OCI-LY7 (cell line): ENCODE results near the gene HECW1. TPM values are rescaled to one million over a fixed set of nuclear protein-coding genes. Genes with fewer than 3 reads are reported as not detected.

Experiments used
- BruUV-seq: library from RNA; stranded (reverse); fragments of 400-500 nt; replicated peaks from 2 replicates; lab custom pipeline; 2021; lab: Mats Ljungman, UMichigan
- CTCF ChIA-PET: fragments of 300-600 bp; sonication (Branson Sonifier 250); formaldehyde crosslinking; loops from one replicate; lab custom pipeline; 2022; ENCODE audit warnings: antibody characterized with exemption; ENCODE audit not compliant: unreplicated experiment; lab: Charles Lee
- POLR2A ChIA-PET: fragments of 300-600 bp; sonication (Branson Sonifier 250); formaldehyde crosslinking; loops from one replicate; lab custom pipeline; 2022; ENCODE audit warnings: antibody characterized with exemption; lab: Charles Lee
- DNase-seq: peaks from one replicate; pipeline ENCODE4 v3.0.0-alpha.2; 2015; ENCODE audit warnings: low spot score
- H2AFZ ChIP-seq: fragments of 200-600 bp; sonication (generic), shearing (Covaris generic); 2 replicates; pipeline ENCODE4 v1.6.1; 2014; ENCODE audit warnings: mild to moderate bottlenecking, antibody characterized with exemption, low read length, moderate library complexity
- H3K27ac ChIP-seq: fragments of 200-600 bp; sonication (generic); 2 replicates; pipeline ENCODE4 v1.5.1; 2014; ENCODE audit warnings: mixed run types, low read depth, mild to moderate bottlenecking, moderate library complexity, low read length, inconsistent platforms; ENCODE audit not compliant: poor library complexity, severe bottlenecking
- H3K36me3 ChIP-seq: fragments of 200-600 bp; sonication (generic); 2 replicates; pipeline ENCODE4 v1.6.1; 2014; ENCODE audit warnings: mild to moderate bottlenecking, antibody characterized with exemption, low read length, moderate library complexity, mixed read lengths; ENCODE audit not compliant: insufficient read depth
- H3K4me1 ChIP-seq: fragments of 200-600 bp; sonication (generic); 2 replicates; pipeline ENCODE4 v1.5.1; 2014; ENCODE audit warnings: mild to moderate bottlenecking, low read length; ENCODE audit not compliant: insufficient read depth, poor library complexity, severe bottlenecking
- H3K4me2 ChIP-seq: fragments of 200-600 bp; sonication (generic); 2 replicates; pipeline ENCODE4 v1.6.1; 2014; ENCODE audit warnings: mild to moderate bottlenecking, low read length
- H3K4me3 ChIP-seq: fragments of 200-600 bp; sonication (generic); 2 replicates; pipeline ENCODE4 v1.5.1; 2014; ENCODE audit warnings: mild to moderate bottlenecking, low read depth, low read length; ENCODE audit not compliant: poor library complexity, severe bottlenecking
- H3K79me2 ChIP-seq: fragments of 200-600 bp; sonication (generic); 2 replicates; pipeline ENCODE4 v1.6.1; 2016; ENCODE audit warnings: low read depth, mild to moderate bottlenecking, low read length, moderate library complexity, mixed read lengths; ENCODE audit not compliant: insufficient read depth
- H3K9me2 ChIP-seq: fragments of 200-600 bp; sonication (generic); 2 replicates; pipeline ENCODE4 v1.6.1; 2016; ENCODE audit warnings: mild to moderate bottlenecking, low read length, mixed read lengths; ENCODE audit not compliant: insufficient read depth
- H3K9me3 ChIP-seq: fragments of 200-600 bp; sonication (generic); 2 replicates; pipeline ENCODE4 v1.6.1; 2014; ENCODE audit warnings: mild to moderate bottlenecking, mixed run types, low read length, mixed read lengths
- H4K20me1 ChIP-seq: fragments of 200-600 bp; sonication (generic); 2 replicates; pipeline ENCODE4 v1.6.1; 2014; ENCODE audit warnings: mild to moderate bottlenecking, antibody characterized with exemption, low read length, moderate library complexity, mixed read lengths; ENCODE audit not compliant: insufficient read depth
- CTCF ChIP-seq: fragments of 200-600 bp; sonication (generic); conservative IDR thresholded peaks from 2 replicates; pipeline ENCODE4 v1.5.1; 2014; ENCODE audit warnings: mild to moderate bottlenecking, antibody characterized with exemption, low read length, moderate library complexity, mixed read lengths
- EZH2phosphoT487 ChIP-seq: fragments of 200-600 bp; sonication (generic); IDR thresholded peaks from 2 replicates; pipeline ENCODE4 v1.6.1; 2018; ENCODE audit warnings: low read depth, borderline replicate concordance, mild to moderate bottlenecking, mixed run types, antibody characterized with exemption, low read length, moderate library complexity, mixed read lengths
- intact Hi-C: fragments of 100-400 bp; cut with micrococcal nuclease; formaldehyde crosslinking; loops from one replicate; pipeline ENCODE4 v1.10.0; 2022; ENCODE audit not compliant: unreplicated experiment
- total RNA-seq, 2 experiments: library from RNA; depleted of rRNA in 1 of 2; stranded (reverse); fragments of >200 nt in 1 of 2; shearing (Covaris generic) in 1 of 2; gene quantifications; 2 replicates each; pipeline ENCODE4 v1.2.3, GENCODE V29; 2014 to 2022

The HECW1 gene
- total RNA-seq, 2 experiments from 2014 or later, result 2.0 TPM

DNA sequence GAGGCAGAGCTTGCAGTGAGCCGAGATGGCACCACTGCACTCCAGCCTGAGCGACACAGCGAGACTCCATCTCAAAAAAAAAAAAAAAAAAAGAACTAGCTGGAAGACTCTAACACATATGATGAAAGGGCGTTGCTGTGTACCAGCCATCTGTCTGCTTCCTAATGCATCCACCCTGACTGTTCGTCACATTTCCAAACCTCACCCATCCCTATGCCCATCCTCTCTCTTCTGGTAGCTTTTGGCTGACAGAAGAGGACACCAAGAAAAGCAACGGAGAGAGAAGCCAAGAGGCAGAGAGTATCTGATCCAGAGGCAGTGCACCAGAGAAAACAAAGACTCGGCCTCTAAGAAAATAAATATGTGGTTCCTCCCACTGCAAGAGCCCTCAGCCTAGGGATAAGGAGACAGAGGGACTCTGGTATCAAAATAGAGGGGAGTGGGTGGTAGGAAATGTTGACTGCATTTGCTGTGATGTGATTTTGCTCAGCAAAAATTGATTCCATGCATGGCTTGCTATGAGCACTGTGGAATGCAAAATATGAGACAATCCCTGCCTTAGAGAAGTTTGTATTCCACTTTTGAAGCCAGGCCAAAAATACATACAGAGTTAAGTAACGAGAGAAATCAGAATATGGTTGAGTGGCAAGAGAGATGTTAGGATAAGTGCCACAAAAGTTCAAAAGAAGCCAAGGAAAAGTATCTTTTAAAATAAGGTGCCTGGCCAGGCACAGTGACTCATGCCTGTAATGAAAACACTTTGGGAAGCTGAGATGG is 369.6 kb downstream of the HECW1 start:
- Histone ChIP-seq H3K79me2 (no peaks in the 10 kb centered on the region), H3K9me2 (no peaks in the 10 kb centered on the region), H3K4me3 (no peak overlapping the region), H3K36me3 (no peaks in the 10 kb centered on the region), H3K9me3 (no peaks in the 10 kb centered on the region), H2AFZ (no peak overlapping the region), H4K20me1 (no peaks in the 10 kb centered on the region), H3K4me1 (no peaks in the 10 kb centered on the region), H3K4me2 (no peak overlapping the region), H3K27ac (no peak overlapping the region)
- CTCF ChIA-PET, result no interaction called here
- no peak for TF ChIP-seq CTCF
- no peak for TF ChIP-seq EZH2phosphoT487
- DNase-seq, result no peak
- POLR2A ChIA-PET, result no interaction called here
- intact Hi-C loops, result no loop called here
- BruUV-seq, result no TSS peak

DNA sequence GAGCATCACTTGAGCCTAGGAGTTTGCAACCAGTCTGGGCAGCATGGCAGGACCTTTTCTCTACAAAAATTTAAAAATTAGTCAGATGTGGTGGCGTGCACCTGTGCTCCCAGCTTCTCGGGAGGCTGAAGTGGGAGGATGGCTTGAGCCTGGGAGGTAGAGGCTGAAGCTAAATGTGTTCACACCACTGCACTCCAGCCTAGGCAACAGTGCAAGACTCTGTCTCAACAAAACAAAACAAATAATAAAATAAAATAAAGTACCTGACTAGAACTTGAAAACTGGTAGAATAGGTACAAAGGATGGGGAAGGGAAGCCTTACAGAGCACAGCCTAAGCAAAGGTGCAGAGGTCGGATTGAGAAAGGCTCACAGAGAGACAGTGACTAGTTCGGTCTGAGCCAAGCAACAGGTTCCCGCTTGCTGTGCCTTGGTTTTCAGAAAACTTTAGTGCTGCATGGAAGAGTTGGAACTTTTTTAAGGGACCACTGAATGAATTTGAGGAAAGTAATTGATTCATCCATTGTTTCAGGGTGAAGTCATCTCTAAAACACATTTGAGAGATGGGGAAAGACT is 370.3 kb downstream of the HECW1 start:
- Histone ChIP-seq H2AFZ (no peak overlapping the region), H3K36me3 (no peaks in the 10 kb centered on the region), H3K79me2 (no peaks in the 10 kb centered on the region), H3K27ac (no peak overlapping the region), H3K9me2 (no peaks in the 10 kb centered on the region), H3K4me2 (no peak overlapping the region), H4K20me1 (no peaks in the 10 kb centered on the region), H3K4me3 (no peak overlapping the region), H3K9me3 (no peaks in the 10 kb centered on the region), H3K4me1 (no peaks in the 10 kb centered on the region)
- no peak for DNase-seq
- intact Hi-C loops, result no loop called here
- ChIA-PET CTCF (no interaction called here), POLR2A (no interaction called here)
- no TSS peak for BruUV-seq
- no peak for TF ChIP-seq CTCF
- TF ChIP-seq EZH2phosphoT487, result no peak
